GM23248 (cell line): Measurements from ENCODE around the gene AKT3. TPM values are rescaled to one million over a fixed set of nuclear protein-coding genes. Genes with fewer than 3 reads are reported as not detected.

Experiments
- DNase-seq: peaks from one replicate; pipeline ENCODE4 v3.0.0-alpha.2; 2015
- H2AFZ ChIP-seq: fragments of 200-600 bp; sonication (generic); 2 replicates; pipeline ENCODE4 v1.6.1; 2016; ENCODE audit warnings: antibody characterized with exemption
- H3F3A ChIP-seq: fragments of 200-600 bp; sonication (generic); 2 replicates; pipeline ENCODE4 v1.6.1; 2016; ENCODE audit warnings: mild to moderate bottlenecking, antibody characterized with exemption, mixed run types; ENCODE audit not compliant: insufficient read depth
- H3K27ac ChIP-seq: fragments of 200-600 bp; sonication (generic); 2 replicates; pipeline ENCODE4 v1.5.1; 2016; ENCODE audit warnings: mild to moderate bottlenecking
- H3K27me3 ChIP-seq: fragments of 200-600 bp; sonication (generic); replicated peaks from 2 replicates; pipeline ENCODE4 v1.6.1; 2016; ENCODE audit warnings: mild to moderate bottlenecking; ENCODE audit not compliant: insufficient read depth
- H3K36me3 ChIP-seq: fragments of 200-600 bp; sonication (generic); 2 replicates; pipeline ENCODE4 v1.6.1; 2016; ENCODE audit warnings: low read depth, mild to moderate bottlenecking
- H3K4me1 ChIP-seq: fragments of 200-600 bp; sonication (generic); 2 replicates; pipeline ENCODE4 v1.6.1; 2016; ENCODE audit warnings: mild to moderate bottlenecking; ENCODE audit not compliant: insufficient read depth
- H3K4me2 ChIP-seq: fragments of 200-600 bp; sonication (generic); one replicate; pipeline ENCODE4 v1.6.1; 2016; ENCODE audit warnings: mild to moderate bottlenecking; ENCODE audit not compliant: unreplicated experiment
- H3K4me3 ChIP-seq: fragments of 200-600 bp; sonication (generic); 2 replicates; pipeline ENCODE4 v1.5.1; 2016; ENCODE audit warnings: mild to moderate bottlenecking
- H3K79me2 ChIP-seq: fragments of 200-600 bp; sonication (generic); 2 replicates; pipeline ENCODE4 v1.6.1; 2016; ENCODE audit warnings: mild to moderate bottlenecking; ENCODE audit not compliant: insufficient read depth
- H3K9ac ChIP-seq: fragments of 200-600 bp; sonication (generic); 2 replicates; pipeline ENCODE4 v1.6.1; 2016; ENCODE audit warnings: mild to moderate bottlenecking
- H3K9me2 ChIP-seq: fragments of 200-600 bp; sonication (generic); 2 replicates; pipeline ENCODE4 v1.6.1; 2016; ENCODE audit warnings: mixed run types, mild to moderate bottlenecking, moderate library complexity; ENCODE audit not compliant: insufficient read depth
- H3K9me3 ChIP-seq: fragments of 200-600 bp; sonication (generic); one replicate; pipeline ENCODE4 v1.6.1; 2017; ENCODE audit warnings: low read depth
- H4K20me1 ChIP-seq: fragments of 200-600 bp; sonication (generic); 2 replicates; pipeline ENCODE4 v1.6.0; 2016; ENCODE audit not compliant: insufficient read depth
- EZH2 ChIP-seq: fragments of 200-600 bp; sonication (generic); IDR thresholded peaks from 2 replicates; pipeline ENCODE4 v1.6.1; 2018; ENCODE audit warnings: antibody characterized with exemption, mild to moderate bottlenecking; ENCODE audit not compliant: insufficient read depth, poor library complexity, severe bottlenecking
- EZH2phosphoT487 ChIP-seq: fragments of 200-600 bp; sonication (generic); IDR thresholded peaks from 2 replicates; pipeline ENCODE4 v1.6.1; 2018; ENCODE audit warnings: antibody characterized with exemption, moderate library complexity, mild to moderate bottlenecking, low read depth; ENCODE audit not compliant: insufficient read depth
- WGBS, 2 experiments: methylation state at CpG; one replicate each; pipeline ENCODE4 v1.1.6; 2015 to 2017; ENCODE audit warnings: low lambda C conversion rate in 2 of 2, low coverage in 1 of 2; ENCODE audit errors: missing lambda C conversion rate in 2 of 2; 5-methylcytosine and 5-hydroxymethylcytosine counted together
- in situ Hi-C: fragments of 300-500 bp; cut with MboI; formaldehyde crosslinking; loops from 2 replicates; pipeline ENCODE4 v1.15.0; 2020
- polyA plus RNA-seq: library from polyadenylated mRNA; unstranded; fragments of >200 nt; fragmentation: Nextera tagmentation; extraction: Ambion mirVana; gene quantifications from 2 replicates; pipeline ENCODE4 v1.2.1, GENCODE V29; 2016
- total RNA-seq: library from RNA; depleted of rRNA; stranded (reverse); fragments of >200 nt; shearing (Covaris generic); gene quantifications from 2 replicates; pipeline ENCODE4 v1.2.3, GENCODE V29; 2014

The AKT3 gene
- total and polyA plus RNA-seq, 2 experiments from 2014 or later, result 9.1 to 31.2 TPM

DNA sequence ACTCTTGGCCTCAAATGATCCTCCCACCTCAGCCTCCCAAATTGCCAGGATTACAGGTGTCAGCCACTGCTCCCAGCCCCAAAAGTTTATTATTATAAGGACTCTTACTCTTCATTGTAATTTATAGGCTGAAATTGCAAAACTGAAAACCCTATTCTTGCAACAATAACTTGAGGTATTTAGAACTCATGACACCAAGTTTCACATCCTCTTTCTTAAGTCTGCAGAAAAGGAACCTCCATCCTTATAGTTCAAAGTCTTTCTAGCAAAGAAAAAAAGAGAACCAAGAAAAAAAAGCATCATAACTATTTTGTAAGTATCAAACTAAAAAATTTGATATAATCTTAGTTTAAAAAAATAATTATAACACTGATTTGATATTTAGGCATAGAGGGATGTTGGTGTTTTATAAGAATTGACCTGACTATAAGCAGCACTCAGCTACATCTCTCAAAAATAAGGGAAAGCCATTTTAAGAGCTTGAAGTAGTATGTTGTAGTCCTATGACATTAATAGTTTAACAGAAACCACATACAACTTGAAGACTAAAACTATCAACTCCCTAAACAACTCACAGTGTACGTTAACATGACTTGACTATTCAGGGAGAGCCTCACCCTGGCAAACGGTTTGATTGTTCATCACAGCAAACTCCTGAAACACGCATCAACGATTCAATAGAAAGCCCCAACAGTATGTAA, 122.4 kb downstream of the AKT3 start:
- Histone ChIP-seq H3K4me2 (no peak overlapping the region), H3K9me3 (no peaks in the 10 kb centered on the region), H3K9ac (no peak overlapping the region), H3K27me3 (no peaks in the 10 kb centered on the region), H3K27ac (no peak overlapping the region), H3K4me1 (peaks cover 7% of the 10 kb centered on the region; the same call in 1 of the 2 replicates), H3K4me3 (no peak overlapping the region), H3F3A (no peaks in the 10 kb centered on the region), H3K36me3 (no peaks in the 10 kb centered on the region), H3K79me2 (peaks cover 100% of the 10 kb centered on the region), H2AFZ (no peak overlapping the region), H4K20me1 (no peaks in the 10 kb centered on the region), H3K9me2 (no peaks in the 10 kb centered on the region)
- no peak for DNase-seq
- TF ChIP-seq EZH2phosphoT487 (no peak), EZH2 (no peak)
- in situ Hi-C loops, result loop anchor here (25.0 kb wide), 1 partner anchor 365 kb away; no protein-coding TSS in a partner anchor
- 88 to 89% methylated on average over 4 of the region's 4 CpGs for WGBS, 2 experiments

GRCh38 chr1:243726806-243727502, 123.1 kb downstream of the AKT3 start:
- Histone ChIP-seq H3F3A (no peaks in the 10 kb centered on the region), H3K4me3 (no peak overlapping the region), H3K4me2 (no peak overlapping the region), H3K4me1 (peaks cover 7% of the 10 kb centered on the region; the same call in 1 of the 2 replicates), H3K36me3 (no peaks in the 10 kb centered on the region), H3K9me2 (no peaks in the 10 kb centered on the region), H3K27ac (no peak overlapping the region), H3K79me2 (peaks cover 100% of the 10 kb centered on the region), H3K27me3 (no peaks in the 10 kb centered on the region), H3K9ac (no peak overlapping the region), H3K9me3 (no peaks in the 10 kb centered on the region), H2AFZ (no peak overlapping the region), H4K20me1 (no peaks in the 10 kb centered on the region)
- DNase-seq, result no peak
- WGBS, 2 experiments, result 100% methylated on average over 2 of the region's 2 CpGs
- TF ChIP-seq EZH2, result no peak
- no peak for TF ChIP-seq EZH2phosphoT487
- in situ Hi-C loops, result loop anchor here (25.0 kb wide), 1 partner anchor 365 kb away; no protein-coding TSS in a partner anchor

DNA sequence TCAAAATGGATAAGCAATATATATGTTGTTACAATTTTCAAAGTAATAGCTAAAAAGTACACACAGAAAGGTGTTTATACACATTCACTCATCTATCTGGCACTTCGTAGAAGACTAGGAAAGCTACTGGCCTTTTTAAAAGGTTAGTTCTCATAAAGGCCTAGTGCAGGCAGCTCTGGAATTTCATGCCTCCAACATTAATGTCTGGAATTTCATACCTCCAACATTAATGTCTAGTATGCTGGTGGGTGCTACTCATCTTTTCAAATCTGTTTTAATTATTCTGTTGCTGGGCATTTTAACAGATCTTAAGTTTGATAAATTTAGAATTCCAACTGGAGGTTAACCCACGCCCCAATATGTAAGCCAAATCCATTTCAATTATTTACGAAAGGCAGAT, 124.2 kb downstream of the AKT3 start:
- TF ChIP-seq EZH2 (no peak), EZH2phosphoT487 (no peak)
- peaks cover 14% of the 10 kb centered on the region; the same call in 1 of the 2 replicates for H3K4me1 ChIP-seq
- H3F3A ChIP-seq, result no peaks in the 10 kb centered on the region
- no peak overlapping the region for H3K4me3 ChIP-seq
- no peaks in the 10 kb centered on the region for H4K20me1 ChIP-seq
- in situ Hi-C loops, result loop anchor here (25.0 kb wide), 1 partner anchor 364 kb away; no protein-coding TSS in a partner anchor
- no peaks in the 10 kb centered on the region for H3K27me3 ChIP-seq
- no peaks in the 10 kb centered on the region for H3K9me2 ChIP-seq
- no peak overlapping the region for H3K27ac ChIP-seq
- no peaks in the 10 kb centered on the region for H3K9me3 ChIP-seq
- peaks cover 100% of the 10 kb centered on the region for H3K79me2 ChIP-seq
- 88 to 93% methylated on average over 3 of the region's 3 CpGs for WGBS, 2 experiments
- no peak overlapping the region for H3K4me2 ChIP-seq
- no peaks in the 10 kb centered on the region for H3K36me3 ChIP-seq
- DNase-seq, result no peak
- H3K9ac ChIP-seq, result no peak overlapping the region
- H2AFZ ChIP-seq, result no peak overlapping the region

GRCh38 chr1:243725075-243725474, 125.0 kb downstream of the AKT3 start:
- no peaks in the 10 kb centered on the region for H3K36me3 ChIP-seq
- TF ChIP-seq EZH2 (no peak), EZH2phosphoT487 (no peak)
- no peak overlapping the region for H3K4me3 ChIP-seq
- 95 to 98% methylated on average over 3 of the region's 3 CpGs for WGBS, 2 experiments
- no peaks in the 10 kb centered on the region for H3K9me3 ChIP-seq
- H3K9ac ChIP-seq, result no peak overlapping the region
- no peaks in the 10 kb centered on the region for H4K20me1 ChIP-seq
- H3K4me2 ChIP-seq, result no peak overlapping the region
- H3K9me2 ChIP-seq, result no peaks in the 10 kb centered on the region
- peaks cover 14% of the 10 kb centered on the region; the same call in 1 of the 2 replicates for H3K4me1 ChIP-seq
- no peak overlapping the region for H3K27ac ChIP-seq
- H3K79me2 ChIP-seq, result peaks cover 99% of the 10 kb centered on the region
- in situ Hi-C loops, result loop anchor here (25.0 kb wide), 1 partner anchor 363 kb away; no protein-coding TSS in a partner anchor
- H3F3A ChIP-seq, result no peaks in the 10 kb centered on the region
- H3K27me3 ChIP-seq, result no peaks in the 10 kb centered on the region
- H2AFZ ChIP-seq, result no peak overlapping the region
- no peak for DNase-seq
